K562 (cell line): Measurements from ENCODE around the gene SUV39H2. TPM values are rescaled to one million over a fixed set of nuclear protein-coding genes. Genes with fewer than 3 reads are reported as not detected.

Experiments used
- CEBPB ChIP-seq: fragments of 450-650 bp; IDR thresholded peaks from 2 replicates; pipeline ENCODE4 v1.6.1; 2016; ENCODE audit warnings: missing genetic modification characterization, missing compliant biosample characterization
- CEBPG ChIP-seq, 3 experiments: fragments of 200-800 bp in 1 of 3; sonication (Bioruptor generic) in 1 of 3; sonication (generic) in 1 of 3; formaldehyde crosslinking in 1 of 3; IDR thresholded peaks in 2 of 3; conservative IDR thresholded peaks in 1 of 3; 2 replicates each; pipeline versions ENCODE4 v1.6.1 to v1.8.0; 2016 to 2022; ENCODE audit warnings: missing compliant biosample characterization in 2 of 3, missing genetic modification characterization in 2 of 3, mild to moderate bottlenecking in 1 of 3, missing genetic modification reagents in 1 of 3
- FOXJ2 ChIP-seq: fragments of 200-800 bp; sonication (Bioruptor generic); IDR thresholded peaks from 2 replicates; pipeline ENCODE4 v1.6.1; 2016; ENCODE audit warnings: missing genetic modification characterization, missing compliant biosample characterization
- PCBP1 ChIP-seq: fragments of 200-400 bp; formaldehyde crosslinking; IDR thresholded peaks from 2 replicates; pipeline ENCODE4 v1.6.1; 2018; ENCODE audit warnings: mild to moderate bottlenecking, low read depth, low read length; ENCODE audit not compliant: poor library complexity, severe bottlenecking
- ZSCAN29 ChIP-seq: fragments of 450-650 bp; IDR thresholded peaks from 2 replicates; pipeline ENCODE4 v1.6.1; 2017
- polyA plus RNA-seq, 8 experiments: library from polyadenylated mRNA; depleted of rRNA in 4 of 8; stranded (reverse) in 5 of 8; unstranded in 3 of 8; fragments of >200 nt; fragmentation: Nextera tagmentation in 2 of 8; fragmentation: Illumina TruSeq in 1 of 8; extraction: Ambion mirVana in 2 of 8; extraction: Trizol in 1 of 8; gene quantifications; 2 replicates each; pipeline versions ENCODE4 v1.2.1 to v1.2.3, GENCODE V29; 2011 to 2014; ENCODE audit warnings: inconsistent platforms in 1 of 8, missing spikeins in 1 of 8
- total RNA-seq, 7 experiments: library from RNA; depleted of rRNA in 6 of 7; stranded (reverse); fragments of >200 nt in 6 of 7; fragmentation: Illumina TruSeq in 2 of 7; extraction: Trizol in 2 of 7; gene quantifications; 2 replicates each; pipeline versions ENCODE4 v1.2.1 to v1.2.3, GENCODE V29; 2011 to 2021; ENCODE audit warnings: low replicate concordance in 1 of 7
- TF ChIP-seq, protein P1 (sequence below), 2 experiments: fragments of 450-650 bp in 1 of 2; sonication (generic) in 1 of 2; formaldehyde crosslinking in 1 of 2; IDR thresholded peaks; 2 replicates each; pipeline versions ENCODE4 v1.7.1 to v1.9.0; 2016 to 2022; ENCODE audit warnings: inconsistent platforms in 1 of 2, mild to moderate bottlenecking in 1 of 2, missing genetic modification reagents in 1 of 2

SUV39H2 gene
- total and polyA plus RNA-seq, 9 of the 15 experiments (the other 6 are each of a cell fraction or from before 2014, with no cell fraction given), result 24.1 to 54.3 (median 41.3) TPM

DNA sequence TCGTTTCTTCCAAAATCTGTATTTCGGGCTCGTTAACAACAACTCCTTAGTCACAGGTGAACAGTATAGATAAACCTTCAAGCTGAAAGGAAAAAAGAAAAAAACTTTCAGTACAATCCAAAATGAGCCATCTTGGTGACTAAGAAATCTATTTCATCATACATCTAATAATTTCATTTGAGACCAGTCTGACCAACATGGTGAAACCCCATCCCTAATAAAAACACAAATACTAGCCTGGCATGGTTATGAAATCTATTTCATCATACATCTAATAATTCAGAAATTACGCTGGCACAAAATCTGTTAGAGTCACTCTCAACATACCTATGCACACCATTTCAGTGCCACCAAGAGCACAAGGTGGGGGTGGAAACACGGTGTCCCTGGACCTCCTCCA, 66.4 kb downstream of the SUV39H2 start (continued):
- TF ChIP-seq, protein P1, sequence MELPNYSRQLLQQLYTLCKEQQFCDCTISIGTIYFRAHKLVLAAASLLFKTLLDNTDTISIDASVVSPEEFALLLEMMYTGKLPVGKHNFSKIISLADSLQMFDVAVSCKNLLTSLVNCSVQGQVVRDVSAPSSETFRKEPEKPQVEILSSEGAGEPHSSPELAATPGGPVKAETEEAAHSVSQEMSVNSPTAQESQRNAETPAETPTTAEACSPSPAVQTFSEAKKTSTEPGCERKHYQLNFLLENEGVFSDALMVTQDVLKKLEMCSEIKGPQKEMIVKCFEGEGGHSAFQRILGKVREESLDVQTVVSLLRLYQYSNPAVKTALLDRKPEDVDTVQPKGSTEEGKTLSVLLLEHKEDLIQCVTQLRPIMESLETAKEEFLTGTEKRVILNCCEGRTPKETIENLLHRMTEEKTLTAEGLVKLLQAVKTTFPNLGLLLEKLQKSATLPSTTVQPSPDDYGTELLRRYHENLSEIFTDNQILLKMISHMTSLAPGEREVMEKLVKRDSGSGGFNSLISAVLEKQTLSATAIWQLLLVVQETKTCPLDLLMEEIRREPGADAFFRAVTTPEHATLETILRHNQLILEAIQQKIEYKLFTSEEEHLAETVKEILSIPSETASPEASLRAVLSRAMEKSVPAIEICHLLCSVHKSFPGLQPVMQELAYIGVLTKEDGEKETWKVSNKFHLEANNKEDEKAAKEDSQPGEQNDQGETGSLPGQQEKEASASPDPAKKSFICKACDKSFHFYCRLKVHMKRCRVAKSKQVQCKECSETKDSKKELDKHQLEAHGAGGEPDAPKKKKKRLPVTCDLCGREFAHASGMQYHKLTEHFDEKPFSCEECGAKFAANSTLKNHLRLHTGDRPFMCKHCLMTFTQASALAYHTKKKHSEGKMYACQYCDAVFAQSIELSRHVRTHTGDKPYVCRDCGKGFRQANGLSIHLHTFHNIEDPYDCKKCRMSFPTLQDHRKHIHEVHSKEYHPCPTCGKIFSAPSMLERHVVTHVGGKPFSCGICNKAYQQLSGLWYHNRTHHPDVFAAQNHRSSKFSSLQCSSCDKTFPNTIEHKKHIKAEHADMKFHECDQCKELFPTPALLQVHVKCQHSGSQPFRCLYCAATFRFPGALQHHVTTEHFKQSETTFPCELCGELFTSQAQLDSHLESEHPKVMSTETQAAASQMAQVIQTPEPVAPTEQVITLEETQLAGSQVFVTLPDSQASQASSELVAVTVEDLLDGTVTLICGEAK (IDR thresholded peaks at IDR 0.05), result no peak
- TF ChIP-seq, protein P1 (CRISPR knock-in tag; IDR thresholded peaks at IDR 0.05), result no peak
- TF ChIP-seq CEBPG (CRISPR knock-in tag; IDR thresholded peaks at IDR 0.05) (no peak), CEBPG (tag; conservative IDR thresholded peaks at IDR 0.05 in 1 of 2, IDR thresholded peaks at IDR 0.05 in 1 of 2) (peak; percentile 46 to 58; a peak in 3 of 4 replicates), ZSCAN29 (no peak), FOXJ2 (tag) (no peak), CEBPB (tag) (peak; percentile 48; the same call in 1 of the 2 replicates), PCBP1 (no peak)
